ENCODE results near the gene DLG1. TPM values are rescaled to one million over a fixed set of nuclear protein-coding genes. Genes with fewer than 3 reads are reported as not detected.

Gene DLG1
- polyA plus RNA-seq, 1 donor from 2014 or later = 43.9 TPM

DNA sequence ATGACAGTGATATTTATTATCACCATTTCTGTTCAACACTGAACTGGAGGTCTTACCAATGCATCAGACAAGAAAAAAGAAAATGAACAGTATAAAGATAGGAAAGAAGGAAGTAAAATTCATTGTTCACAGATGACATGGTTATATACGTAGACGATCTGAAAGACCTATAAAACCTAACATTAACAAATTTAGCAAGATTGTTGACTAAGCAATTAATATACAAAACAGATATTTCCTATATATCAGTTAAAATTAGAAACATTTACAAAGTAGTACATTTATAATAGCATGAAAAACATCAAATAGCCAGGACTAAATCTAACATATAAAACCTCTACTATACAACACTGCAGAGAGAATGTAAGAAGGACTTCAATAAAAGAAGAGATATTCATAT is 176.0 kb downstream of the DLG1 start:
- Histone ChIP-seq H3K27ac (ENCODE audit: low read length) (no peak overlapping the region), H3K27me3 (ENCODE audit: insufficient read depth, low read depth, low read length) (no peaks in the 10 kb centered on the region), H3K79me2 (replicated peaks; ENCODE audit: insufficient read depth, low read length) (no peaks in the 10 kb centered on the region), H3K4me3 (ENCODE audit: low read length) (no peak overlapping the region), H3K9ac (ENCODE audit: low read length) (no peak overlapping the region), H4K20me1 (ENCODE audit: insufficient read depth) (no peaks in the 10 kb centered on the region), H3K36me3 (ENCODE audit: insufficient read depth, low read length) (no peaks in the 10 kb centered on the region), H2AFZ (ENCODE audit: low read depth, low read length) (no peak overlapping the region), H3F3A (ENCODE audit: insufficient read depth, low read length, poor library complexity, severe bottlenecking) (no peaks in the 10 kb centered on the region), H3K9me2 (ENCODE audit: insufficient read depth, low read length) (no peaks in the 10 kb centered on the region), H3K4me2 (ENCODE audit: low read length) (no peak overlapping the region), H3K9me3 (ENCODE audit: low read length) (no peaks in the 10 kb centered on the region)
- TF ChIP-seq EZH2 (IDR thresholded peaks at IDR 0.05; ENCODE audit: borderline replicate concordance, insufficient read depth, low read length, poor library complexity, severe bottlenecking) = no peak
- no peak for TF ChIP-seq POLR2AphosphoS5 (IDR thresholded peaks at IDR 0.05)
- no peak for TF ChIP-seq SMC3 (conservative IDR thresholded peaks at IDR 0.05; ENCODE audit: poor library complexity)
- TF ChIP-seq CTCF (IDR thresholded peaks at IDR 0.05; ENCODE audit: poor library complexity, severe bottlenecking) = no peak
- TF ChIP-seq EP300 (conservative IDR thresholded peaks at IDR 0.05; ENCODE audit: poor library complexity, severe bottlenecking) = no peak
- no peak for TF ChIP-seq RAD21 (conservative IDR thresholded peaks at IDR 0.05)
- TF ChIP-seq TAF1 (IDR thresholded peaks at IDR 0.05; ENCODE audit: low read depth) = no peak

DNA sequence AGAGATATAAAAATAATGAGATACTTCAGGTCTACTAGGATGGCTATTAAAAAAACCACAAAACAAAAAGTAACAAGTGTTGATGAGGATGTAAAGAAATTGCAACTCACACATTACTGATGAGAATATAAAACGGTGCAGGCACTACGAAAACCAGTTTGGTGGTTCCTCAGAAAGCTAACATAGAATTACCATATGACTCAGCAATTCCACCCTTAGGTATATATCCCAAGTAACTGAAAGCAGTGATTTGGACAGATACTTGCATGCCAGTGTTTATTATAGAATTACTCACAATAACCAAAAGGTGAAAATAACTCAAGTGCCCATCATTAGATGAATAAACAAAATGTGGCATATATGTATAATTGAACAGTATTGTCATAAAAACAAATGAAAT is 181.3 kb downstream of the DLG1 start:
- Histone ChIP-seq H3K27me3 (ENCODE audit: insufficient read depth, low read depth, low read length) (no peaks in the 10 kb centered on the region), H3K36me3 (ENCODE audit: insufficient read depth, low read length) (no peaks in the 10 kb centered on the region), H3F3A (ENCODE audit: insufficient read depth, low read length, poor library complexity, severe bottlenecking) (no peaks in the 10 kb centered on the region), H3K27ac (ENCODE audit: low read length) (no peak overlapping the region), H3K4me2 (ENCODE audit: low read length) (no peak overlapping the region), H3K4me3 (ENCODE audit: low read length) (no peak overlapping the region), H4K20me1 (ENCODE audit: insufficient read depth) (no peaks in the 10 kb centered on the region), H3K9me2 (ENCODE audit: insufficient read depth, low read length) (no peaks in the 10 kb centered on the region), H3K79me2 (replicated peaks; ENCODE audit: insufficient read depth, low read length) (no peaks in the 10 kb centered on the region), H3K9me3 (ENCODE audit: low read length) (no peaks in the 10 kb centered on the region), H3K9ac (ENCODE audit: low read length) (no peak overlapping the region), H2AFZ (ENCODE audit: low read depth, low read length) (no peak overlapping the region)
- no peak for TF ChIP-seq REST (IDR thresholded peaks at IDR 0.05; ENCODE audit: borderline replicate concordance)
- no peak for TF ChIP-seq EP300 (conservative IDR thresholded peaks at IDR 0.05; ENCODE audit: poor library complexity, severe bottlenecking)
- no peak for TF ChIP-seq EZH2 (IDR thresholded peaks at IDR 0.05; ENCODE audit: borderline replicate concordance, insufficient read depth, low read length, poor library complexity, severe bottlenecking)
- TF ChIP-seq TAF1 (IDR thresholded peaks at IDR 0.05; ENCODE audit: low read depth) = no peak
- no peak for TF ChIP-seq RAD21 (conservative IDR thresholded peaks at IDR 0.05)
- TF ChIP-seq MXI1 (conservative IDR thresholded peaks at IDR 0.05; ENCODE audit: poor library complexity, severe bottlenecking) = no peak
- no peak for TF ChIP-seq CTCF (IDR thresholded peaks at IDR 0.05; ENCODE audit: poor library complexity, severe bottlenecking)
- no peak for TF ChIP-seq SMC3 (conservative IDR thresholded peaks at IDR 0.05; ENCODE audit: poor library complexity)
- TF ChIP-seq POLR2AphosphoS5 (IDR thresholded peaks at IDR 0.05) = no peak

All from neural cell (in vitro differentiated cells).